SK-N-MC (cell line): ENCODE measurements around the gene MOK.
A peak's percentile ranks its signal among the peaks of the same experiment; 100 is the strongest.

ENCODE experiments used
- DNase-seq: peaks from one replicate; pipeline ENCODE4 v3.0.0-alpha.2; 2011; ENCODE audit warnings: low read depth, low spot score
- H3K27ac ChIP-seq: fragments of 200-600 bp; sonication (generic); 2 replicates; pipeline ENCODE4 v1.5.1; 2016; ENCODE audit warnings: mixed run types
- H3K36me3 ChIP-seq: fragments of 200-600 bp; sonication (generic); 2 replicates; pipeline ENCODE4 v1.6.1; 2017; ENCODE audit warnings: antibody characterized with exemption, low read length, mixed read lengths; ENCODE audit not compliant: insufficient read depth
- H3K4me3 ChIP-seq: fragments of 200-600 bp; sonication (generic); 2 replicates; pipeline ENCODE4 v1.5.1; 2016
- H3K9ac ChIP-seq: fragments of 200-600 bp; sonication (generic); 2 replicates; pipeline ENCODE4 v1.8.0; 2017; ENCODE audit warnings: mixed run types, mixed read lengths; ENCODE audit not compliant: insufficient read length
- H3K9me3 ChIP-seq: fragments of 200-600 bp; sonication (generic); 2 replicates; pipeline ENCODE4 v1.6.1; 2017; ENCODE audit warnings: low read depth, mild to moderate bottlenecking, antibody characterized with exemption, low read length, moderate library complexity, mixed read lengths
- EZH2 ChIP-seq: fragments of 200-600 bp; sonication (generic); IDR thresholded peaks from one replicate; pipeline ENCODE4 v1.6.1; 2017; ENCODE audit warnings: antibody characterized with exemption
- FOXP2 ChIP-seq: optimal IDR thresholded peaks from 2 replicates; pipeline ENCODE3; 2011; ENCODE audit warnings: mild to moderate bottlenecking, moderate library complexity; ENCODE audit not compliant: insufficient read depth; ENCODE audit errors: extremely low read length, control extremely low read depth
- POLR2AphosphoS5 ChIP-seq: IDR thresholded peaks from 2 replicates; pipeline ENCODE4 v1.6.1; 2012; ENCODE audit warnings: mild to moderate bottlenecking, low read depth, low read length, borderline replicate concordance

Gene MOK

DNA sequence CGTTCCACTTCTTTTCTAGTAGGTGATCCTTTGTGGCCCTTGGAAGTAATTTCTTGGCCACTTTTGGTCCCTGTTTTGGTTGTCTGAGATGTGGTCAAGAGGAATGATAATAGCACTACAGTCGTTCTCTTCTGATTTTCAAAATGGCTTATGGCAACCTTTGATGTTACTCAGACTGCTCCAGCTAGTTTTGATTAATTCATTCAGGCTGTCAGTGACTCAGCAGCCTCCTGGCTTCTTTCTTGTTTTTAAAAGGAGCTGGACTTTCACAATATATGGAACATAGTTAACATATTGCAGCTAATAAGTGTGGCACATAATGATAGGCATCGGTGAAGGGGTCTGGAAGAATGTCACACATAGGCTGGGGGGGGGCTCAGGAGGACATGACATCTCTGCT is 117.9 kb downstream of the MOK start:
- no peaks in the 10 kb centered on the region for H3K9me3 ChIP-seq
- no peak for TF ChIP-seq EZH2
- no peak for TF ChIP-seq POLR2AphosphoS5
- no peak for TF ChIP-seq FOXP2
- no peaks in the 10 kb centered on the region for H3K36me3 ChIP-seq
- H3K9ac ChIP-seq, result peak overlapping the region; percentile 33
- H3K4me3 ChIP-seq, result no peak overlapping the region
- no peak for DNase-seq
- peak overlapping the region; percentile 58; the same call in 1 of the 2 replicates for H3K27ac ChIP-seq

- no peak for TF ChIP-seq EZH2
- TF ChIP-seq POLR2AphosphoS5, result no peak
- no peak for TF ChIP-seq FOXP2
- Histone ChIP-seq H3K27ac (no peak overlapping the region), H3K9ac (no peak overlapping the region), H3K4me3 (no peak overlapping the region), H3K9me3 (no peaks in the 10 kb centered on the region), H3K36me3 (no peaks in the 10 kb centered on the region)
- no peak for DNase-seq
Observed at GRCh38 chr14:102185360-102185759, 119.6 kb downstream of the MOK start.

GRCh38 chr14:102184316-102185035 is 120.5 kb downstream of the MOK start:
- Histone ChIP-seq H3K9me3 (no peaks in the 10 kb centered on the region), H3K9ac (no peak overlapping the region), H3K36me3 (no peaks in the 10 kb centered on the region), H3K4me3 (no peak overlapping the region), H3K27ac (peak overlapping the region; percentile 30; the same call in 1 of the 2 replicates)
- TF ChIP-seq FOXP2 (no peak), EZH2 (no peak), POLR2AphosphoS5 (no peak)
- DNase-seq, result no peak

GRCh38 chr14:102183886-102184285 is 121.1 kb downstream of the MOK start:
- Histone ChIP-seq H3K36me3 (no peaks in the 10 kb centered on the region), H3K9ac (no peak overlapping the region), H3K27ac (peak overlapping the region; percentile 26; the same call in 1 of the 2 replicates), H3K4me3 (no peak overlapping the region), H3K9me3 (no peaks in the 10 kb centered on the region)
- no peak for DNase-seq
- no peak for TF ChIP-seq POLR2AphosphoS5
- TF ChIP-seq FOXP2, result no peak
- TF ChIP-seq EZH2, result no peak

- no peak for DNase-seq
- TF ChIP-seq FOXP2 (no peak), POLR2AphosphoS5 (no peak), EZH2 (no peak)
- Histone ChIP-seq H3K27ac (0 out of 2 replicates have a peak overlapping the region, but pooled peaks have one; percentile 20), H3K4me3 (no peak overlapping the region), H3K9me3 (no peaks in the 10 kb centered on the region), H3K9ac (no peak overlapping the region), H3K36me3 (no peaks in the 10 kb centered on the region)
Observed at GRCh38 chr14:102182936-102183619, 121.9 kb downstream of the MOK start.

DNA sequence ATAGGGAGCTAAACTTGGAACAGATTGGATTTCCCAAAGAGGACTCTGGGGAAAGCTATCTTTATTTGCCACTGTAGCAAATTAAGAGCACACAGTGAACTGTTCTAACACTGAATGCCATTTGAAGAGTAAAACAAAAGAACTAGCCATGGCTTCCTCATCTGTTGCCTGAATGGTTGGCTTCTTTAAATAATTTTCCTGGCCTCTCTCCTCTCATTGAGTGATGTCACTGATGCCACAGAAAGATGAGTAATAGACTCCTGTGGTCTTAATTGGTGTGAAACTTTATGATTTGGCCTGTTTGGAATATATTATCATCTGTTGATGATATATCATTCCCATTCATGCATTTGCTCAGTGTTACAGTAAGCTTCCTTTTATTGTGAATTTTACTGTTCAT is 122.8 kb downstream of the MOK start:
- TF ChIP-seq EZH2 (no peak), POLR2AphosphoS5 (no peak), FOXP2 (no peak)
- no peaks in the 10 kb centered on the region for H3K36me3 ChIP-seq
- no peaks in the 10 kb centered on the region for H3K9me3 ChIP-seq
- no peak for DNase-seq
- H3K4me3 ChIP-seq, result no peak overlapping the region
- no peak overlapping the region for H3K9ac ChIP-seq
- H3K27ac ChIP-seq, result no peak overlapping the region; the same call in 1 of the 2 replicates

DNA sequence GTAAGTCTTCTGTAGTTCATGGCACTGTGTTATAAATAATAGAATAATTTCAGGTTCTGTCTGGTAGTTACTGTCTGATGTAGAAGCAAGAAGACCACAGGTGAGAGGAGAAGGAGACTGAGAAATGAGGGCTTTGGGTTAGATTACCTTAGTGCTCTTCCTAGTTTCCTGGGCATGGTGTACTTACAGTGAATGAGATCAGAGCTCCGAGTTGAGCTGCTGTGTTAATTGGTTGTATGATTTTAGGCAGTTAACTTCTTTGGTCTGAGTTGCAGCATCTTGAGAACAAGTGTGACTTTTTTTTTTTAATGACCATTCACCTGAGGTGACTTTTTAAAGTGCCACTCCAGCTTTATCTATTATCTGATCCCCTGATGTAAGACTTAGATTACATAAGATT is 123.8 kb downstream of the MOK start:
- Histone ChIP-seq H3K9me3 (no peaks in the 10 kb centered on the region), H3K9ac (no peak overlapping the region), H3K4me3 (no peak overlapping the region), H3K27ac (peak overlapping the region; percentile 63; the same call in 1 of the 2 replicates), H3K36me3 (no peaks in the 10 kb centered on the region)
- no peak for TF ChIP-seq FOXP2
- no peak for TF ChIP-seq POLR2AphosphoS5
- TF ChIP-seq EZH2, result no peak
- no peak for DNase-seq

DNA sequence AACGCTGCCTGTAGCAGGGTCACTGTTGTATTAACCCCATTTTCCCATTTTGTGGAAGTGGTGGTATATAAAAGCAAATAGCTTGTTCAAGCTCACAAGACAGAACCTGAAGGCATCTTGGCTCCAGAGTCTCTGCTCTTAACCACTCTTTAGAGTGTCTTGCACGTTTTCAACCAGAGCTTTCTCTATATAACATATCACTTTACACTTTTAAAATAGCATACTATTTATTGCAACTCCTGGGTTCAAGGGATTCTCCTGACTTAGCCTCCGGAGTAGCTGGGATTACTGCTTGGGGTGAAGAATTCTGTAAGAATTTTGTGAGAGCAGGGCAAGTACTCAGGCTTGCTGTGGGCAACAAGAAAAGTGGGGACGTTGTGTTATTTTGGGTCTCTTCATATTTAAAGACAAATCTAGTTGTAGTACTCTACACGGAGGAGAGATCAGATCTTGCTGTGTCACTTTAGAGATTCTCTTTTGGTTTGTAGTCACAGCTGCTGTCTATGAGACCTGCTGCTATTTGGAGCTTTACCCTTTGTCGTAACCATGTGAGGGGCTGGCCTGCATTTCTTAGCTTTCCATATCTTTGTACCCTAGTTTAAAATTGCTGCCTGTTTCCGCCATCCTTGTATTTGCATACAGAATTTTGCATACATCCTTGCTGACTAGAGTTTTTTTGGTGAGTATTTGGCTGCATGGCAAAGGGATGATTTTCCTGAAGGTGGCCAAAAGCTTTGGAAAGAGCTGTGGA is 124.5 kb downstream of the MOK start:
- Histone ChIP-seq H3K9ac (no peak overlapping the region), H3K27ac (peak overlapping the region; percentile 63), H3K4me3 (no peak overlapping the region), H3K9me3 (no peaks in the 10 kb centered on the region), H3K36me3 (no peaks in the 10 kb centered on the region)
- no peak for DNase-seq
- no peak for TF ChIP-seq POLR2AphosphoS5
- TF ChIP-seq EZH2, result no peak
- TF ChIP-seq FOXP2, result no peak
